NT2/D1 (cell line): ENCODE results near the gene RNASE8.
A peak's percentile ranks its signal among the peaks of the same experiment; 100 is the strongest.

Source experiments
- DNase-seq: peaks from one replicate; pipeline ENCODE4 v3.0.0-alpha.2; 2011; ENCODE audit warnings: low read depth, low spot score
- H3K27me3 ChIP-seq: 2 replicates; pipeline ENCODE4 v1.6.0; 2011; ENCODE audit warnings: mild to moderate bottlenecking; ENCODE audit not compliant: insufficient read length, insufficient read depth
- H3K36me3 ChIP-seq: 2 replicates; pipeline ENCODE4 v1.6.1; 2011; ENCODE audit warnings: mild to moderate bottlenecking, low read length, mixed read lengths; ENCODE audit not compliant: insufficient read depth, insufficient read length
- H3K4me1 ChIP-seq: 2 replicates; pipeline ENCODE4 v1.5.1; 2011; ENCODE audit not compliant: insufficient read depth, insufficient read length
- H3K4me3 ChIP-seq: 2 replicates; pipeline ENCODE4 v1.5.1; 2011; ENCODE audit warnings: low read depth; ENCODE audit not compliant: insufficient read length
- H3K9ac ChIP-seq: 2 replicates; pipeline ENCODE4 v1.6.0; 2011; ENCODE audit warnings: low read depth; ENCODE audit not compliant: insufficient read length
- H3K9me3 ChIP-seq: 2 replicates; pipeline ENCODE4 v1.5.1; 2011; ENCODE audit warnings: mild to moderate bottlenecking, low read length; ENCODE audit not compliant: insufficient read depth
- SUZ12 ChIP-seq: IDR thresholded peaks from 2 replicates; pipeline ENCODE4 v1.6.1; 2011; ENCODE audit not compliant: insufficient read length, insufficient read depth; ENCODE audit errors: extremely low read depth
- YY1 ChIP-seq: IDR thresholded peaks from 2 replicates; pipeline ENCODE4 v1.6.1; 2011; ENCODE audit not compliant: insufficient read length, insufficient read depth
- ZNF274 ChIP-seq: IDR thresholded peaks from 2 replicates; pipeline ENCODE4 v1.6.1; 2011; ENCODE audit warnings: mild to moderate bottlenecking, low read depth, low read length

Gene RNASE8

GRCh38 chr14:21023817-21024584 is 33.6 kb upstream of the RNASE8 start:
- Histone ChIP-seq H3K9ac (peak overlapping the region; percentile 87), H3K9me3 (no peaks in the 10 kb centered on the region), H3K4me1 (peaks cover 6% of the 10 kb centered on the region), H3K36me3 (peaks cover 25% of the 10 kb centered on the region), H3K4me3 (peak overlapping the region; percentile 80), H3K27me3 (peaks cover 11% of the 10 kb centered on the region)
- DNase-seq, result no peak
- TF ChIP-seq ZNF274 (no peak), SUZ12 (no peak), YY1 (no peak)

GRCh38 chr14:21024585-21025370 is 32.8 kb upstream of the RNASE8 start, which contains the start of gene NDRG2:
Gene NDRG2 (minus strand): TSS chr14:21025061. CDS start chr14:21023315, 1,746 bp downstream.
- Histone ChIP-seq H3K36me3 (peaks cover 17% of the 10 kb centered on the region), H3K9ac (peak within 1 kb of the TSS; percentile 87), H3K4me1 (peaks cover 6% of the 10 kb centered on the region), H3K4me3 (peak within 1 kb of the TSS; percentile 80), H3K9me3 (no peaks in the 10 kb centered on the region), H3K27me3 (peaks cover 11% of the 10 kb centered on the region)
- DNase-seq, result peak; percentile 57
- no peak for TF ChIP-seq ZNF274
- no peak for TF ChIP-seq SUZ12
- no peak for TF ChIP-seq YY1

GRCh38 chr14:21025371-21026273 is 32.0 kb upstream of the RNASE8 start:
- no peak for TF ChIP-seq YY1
- no peak for TF ChIP-seq SUZ12
- no peak for TF ChIP-seq ZNF274

GRCh38 chr14:21026274-21026987 is 31.2 kb upstream of the RNASE8 start:
- H3K27me3 ChIP-seq, result peaks cover 11% of the 10 kb centered on the region
- H3K4me3 ChIP-seq, result peak overlapping the region; percentile 40
- peak overlapping the region; percentile 72 for H3K9ac ChIP-seq

More at GRCh38 chr14:21025371-21026273, 32.0 kb upstream of the RNASE8 start:
- no peak for DNase-seq
- Histone ChIP-seq H3K4me1 (peaks cover 6% of the 10 kb centered on the region), H3K4me3 (peak overlapping the region; percentile 51), H3K9me3 (no peaks in the 10 kb centered on the region), H3K27me3 (peaks cover 11% of the 10 kb centered on the region), H3K36me3 (peaks cover 12% of the 10 kb centered on the region), H3K9ac (peak overlapping the region; percentile 72)

GRCh38 chr14:21026988-21027315 is 30.7 kb upstream of the RNASE8 start:
- no peak for DNase-seq
- peaks cover 6% of the 10 kb centered on the region for H3K4me1 ChIP-seq
- H3K4me3 ChIP-seq, result no peak overlapping the region
- no peak overlapping the region for H3K9ac ChIP-seq
- no peak for TF ChIP-seq YY1
- no peak for TF ChIP-seq ZNF274
- TF ChIP-seq SUZ12, result no peak
- H3K9me3 ChIP-seq, result no peaks in the 10 kb centered on the region
- H3K27me3 ChIP-seq, result peaks cover 11% of the 10 kb centered on the region
- H3K36me3 ChIP-seq, result no peaks in the 10 kb centered on the region

More at GRCh38 chr14:21026274-21026987, 31.2 kb upstream of the RNASE8 start:
- TF ChIP-seq ZNF274 (no peak), SUZ12 (no peak), YY1 (no peak)
- peaks cover 4% of the 10 kb centered on the region for H3K36me3 ChIP-seq
- H3K9me3 ChIP-seq, result no peaks in the 10 kb centered on the region
- DNase-seq, result no peak
- peaks cover 6% of the 10 kb centered on the region for H3K4me1 ChIP-seq

GRCh38 chr14:21029917-21030316 is 27.7 kb upstream of the RNASE8 start, which contains the start of gene TPPP2:
Gene TPPP2 (plus strand): TSS chr14:21030217. CDS start chr14:21030582, 365 bp downstream.
- H3K9ac ChIP-seq, result no peak within 1 kb of the TSS
- H3K27me3 ChIP-seq, result no peaks in the 10 kb centered on the region
- H3K4me1 ChIP-seq, result peaks cover 3% of the 10 kb centered on the region
- H3K36me3 ChIP-seq, result no peaks in the 10 kb centered on the region
- TF ChIP-seq YY1 (no peak), ZNF274 (no peak), SUZ12 (no peak)
- no peak for DNase-seq
- no peaks in the 10 kb centered on the region for H3K9me3 ChIP-seq
- no peak within 1 kb of the TSS for H3K4me3 ChIP-seq
